Vagina (tissue), 2 donors: ENCODE results near the gene ZNF625.
A peak's percentile ranks its signal among the peaks of the same experiment; 100 is the strongest.

Source experiments
- CTCF ChIP-seq, 3 experiments: fragments of 450-650 bp in 2 of 3; fragments of 200-600 bp in 1 of 3; sonication (generic) in 1 of 3; IDR thresholded peaks; one replicate each; pipeline ENCODE4 v1.5.1; 2017 to 2019; ENCODE audit warnings: antibody characterized with exemption in 3 of 3, mild to moderate bottlenecking in 2 of 3, moderate library complexity in 2 of 3
- POLR2A ChIP-seq, 2 donors: fragments of 450-650 bp; IDR thresholded peaks; one replicate each; pipeline ENCODE4 v1.6.1; 2017; ENCODE audit warnings: antibody characterized with exemption in 2 of 2, mild to moderate bottlenecking in 2 of 2, moderate library complexity in 2 of 2

GRCh38 chr19:12156223-12157058, at the start of gene ZNF625:
- TF ChIP-seq POLR2A (IDR thresholded peaks at IDR 0.05), result peak in 1 of 2 donors; percentile 13
- TF ChIP-seq CTCF (IDR thresholded peaks at IDR 0.05), result no peak
